Measurements from ENCODE around the gene ATP5IF1. TPM values are rescaled to one million over a fixed set of nuclear protein-coding genes. Genes with fewer than 3 reads are reported as not detected.
A peak's percentile ranks its signal among the peaks of the same experiment; 100 is the strongest.

Gene ATP5IF1
- total RNA-seq, 2 experiments from 2014 or later, result 77.4 to 78.0 TPM

DNA sequence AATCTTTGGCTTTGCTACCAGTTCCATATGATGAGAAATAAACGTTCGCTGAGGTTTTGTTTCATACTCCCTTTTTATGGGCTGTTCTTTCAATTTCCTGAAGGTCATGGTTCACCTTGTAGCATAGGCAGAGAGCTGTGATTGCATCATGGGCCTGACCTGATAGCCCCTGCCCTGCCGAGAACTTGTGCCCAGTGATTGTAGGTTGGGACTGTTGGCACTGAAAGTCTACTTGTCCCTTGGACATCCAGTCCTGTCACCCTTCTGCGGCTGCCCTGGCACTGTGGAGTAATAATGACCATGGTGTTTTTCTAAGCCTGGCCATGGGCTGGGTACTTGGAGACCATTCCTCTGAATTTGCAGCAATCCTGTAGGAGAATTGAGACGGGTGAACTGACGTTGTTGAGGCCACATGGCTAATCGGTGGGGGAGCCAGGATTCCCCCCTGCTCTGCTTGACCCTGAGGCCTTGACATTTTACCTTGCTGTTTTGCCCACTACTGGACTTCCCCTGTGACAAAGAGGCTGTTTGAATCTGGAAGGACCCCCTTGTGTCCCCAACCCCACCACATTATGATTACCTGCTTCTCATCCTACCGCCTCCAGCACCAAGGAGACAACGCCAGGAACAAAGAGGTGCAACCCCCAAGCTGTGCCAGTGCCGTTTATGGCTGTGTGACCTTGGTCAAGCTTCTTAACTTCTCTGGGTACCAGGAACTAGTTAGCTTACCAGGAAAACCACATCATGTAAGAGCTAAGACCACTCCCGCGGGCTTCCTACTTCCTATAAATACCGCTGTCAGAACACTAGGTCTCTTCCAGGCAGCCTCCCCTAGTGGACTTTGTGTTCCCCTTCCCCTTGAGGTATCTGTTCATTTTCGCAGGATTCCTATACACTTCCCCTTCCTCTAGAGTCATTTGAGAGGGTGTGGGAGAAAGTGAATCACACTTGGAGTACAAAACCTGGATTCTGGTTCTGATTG, 46.8 kb downstream of the ATP5IF1 start:
- Histone ChIP-seq H3K4me1 (ENCODE audit: insufficient read depth, low read length) (peaks cover 10% of the 10 kb centered on the region), H3K9me3 (ENCODE audit: control insufficient read depth in 1 of 2, insufficient read depth in 1 of 2, low read length in 2 of 2) (no peaks in the 10 kb centered on the region), H3K27me3 (ENCODE audit: control insufficient read depth in 1 of 2, insufficient read depth in 2 of 2, low read length in 2 of 2) (no peaks in the 10 kb centered on the region), H3K4me3 (ENCODE audit: low read length) (no peak overlapping the region), H3K36me3 (ENCODE audit: insufficient read depth, low read length) (peaks cover 36% of the 10 kb centered on the region), H3K27ac (ENCODE audit: low read depth in 1 of 2, low read length in 2 of 2) (no peak overlapping the region)
- ATAC-seq (ENCODE audit: poor library complexity) (no peak), DNase-seq (peak in 1 of 14 experiments; percentile 13)
- H3K36me3 Mint-ChIP-seq (ENCODE audit: low read depth), result peaks cover 43% of the 10 kb centered on the region
- no peaks in the 10 kb centered on the region for H3K9me3 Mint-ChIP-seq
- H3K27me3 Mint-ChIP-seq, result no peaks in the 10 kb centered on the region
- TF ChIP-seq, protein P1, sequence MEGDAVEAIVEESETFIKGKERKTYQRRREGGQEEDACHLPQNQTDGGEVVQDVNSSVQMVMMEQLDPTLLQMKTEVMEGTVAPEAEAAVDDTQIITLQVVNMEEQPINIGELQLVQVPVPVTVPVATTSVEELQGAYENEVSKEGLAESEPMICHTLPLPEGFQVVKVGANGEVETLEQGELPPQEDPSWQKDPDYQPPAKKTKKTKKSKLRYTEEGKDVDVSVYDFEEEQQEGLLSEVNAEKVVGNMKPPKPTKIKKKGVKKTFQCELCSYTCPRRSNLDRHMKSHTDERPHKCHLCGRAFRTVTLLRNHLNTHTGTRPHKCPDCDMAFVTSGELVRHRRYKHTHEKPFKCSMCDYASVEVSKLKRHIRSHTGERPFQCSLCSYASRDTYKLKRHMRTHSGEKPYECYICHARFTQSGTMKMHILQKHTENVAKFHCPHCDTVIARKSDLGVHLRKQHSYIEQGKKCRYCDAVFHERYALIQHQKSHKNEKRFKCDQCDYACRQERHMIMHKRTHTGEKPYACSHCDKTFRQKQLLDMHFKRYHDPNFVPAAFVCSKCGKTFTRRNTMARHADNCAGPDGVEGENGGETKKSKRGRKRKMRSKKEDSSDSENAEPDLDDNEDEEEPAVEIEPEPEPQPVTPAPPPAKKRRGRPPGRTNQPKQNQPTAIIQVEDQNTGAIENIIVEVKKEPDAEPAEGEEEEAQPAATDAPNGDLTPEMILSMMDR (IDR thresholded peaks at IDR 0.05), result no peak
- no peaks in the 10 kb centered on the region for H3K4me1 Mint-ChIP-seq (ENCODE audit: low read depth)
- H3K27ac Mint-ChIP-seq, result no peak overlapping the region
- POLR2A ChIA-PET, result no interaction called here
- no peak overlapping the region for H3K4me3 Mint-ChIP-seq
- intact Hi-C loops (cut with DNase I, micrococcal nuclease), result no loop called here
- CTCF ChIA-PET, result no interaction called here

DNA sequence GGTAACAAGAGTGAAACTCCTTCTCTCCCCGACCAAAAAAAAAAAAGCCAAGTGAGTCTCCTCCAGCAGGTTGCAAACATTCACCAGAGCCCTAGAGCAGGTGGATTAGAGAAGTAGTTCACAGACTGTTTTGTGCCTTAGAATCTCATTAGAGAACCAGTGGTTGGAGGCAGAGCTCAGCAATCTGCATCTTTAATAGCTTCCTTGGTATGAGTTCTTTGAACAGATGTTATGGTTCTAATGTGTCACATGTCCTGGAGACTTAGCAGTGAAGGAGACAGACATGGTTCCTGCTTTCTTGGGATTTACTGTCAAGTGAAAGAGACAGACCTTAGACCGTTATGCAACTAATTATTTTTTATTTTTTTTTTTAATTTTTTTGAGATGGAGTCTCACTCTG, 50.2 kb downstream of the ATP5IF1 start:
- H3K27ac ChIP-seq (ENCODE audit: low read depth in 1 of 2, low read length in 2 of 2), result no peak overlapping the region
- Mint-ChIP-seq H3K27me3 (no peaks in the 10 kb centered on the region), H3K4me1 (ENCODE audit: low read depth) (no peaks in the 10 kb centered on the region), H3K27ac (no peak overlapping the region), H3K36me3 (ENCODE audit: low read depth) (peaks cover 16% of the 10 kb centered on the region), H3K4me3 (no peak overlapping the region), H3K9me3 (no peaks in the 10 kb centered on the region)
- H3K36me3 ChIP-seq (ENCODE audit: insufficient read depth, low read length), result peaks cover 7% of the 10 kb centered on the region
- DNase-seq (no peak), ATAC-seq (ENCODE audit: poor library complexity) (no peak)
- H3K27me3 ChIP-seq (ENCODE audit: control insufficient read depth in 1 of 2, insufficient read depth in 2 of 2, low read length in 2 of 2), result no peaks in the 10 kb centered on the region
- ChIA-PET POLR2A (no interaction called here), CTCF (no interaction called here)
- no peak overlapping the region for H3K4me3 ChIP-seq (ENCODE audit: low read length)
- intact Hi-C loops (cut with DNase I, micrococcal nuclease), result no loop called here
- no peaks in the 10 kb centered on the region for H3K9me3 ChIP-seq (ENCODE audit: control insufficient read depth in 1 of 2, insufficient read depth in 1 of 2, low read length in 2 of 2)
- H3K4me1 ChIP-seq (ENCODE audit: insufficient read depth, low read length), result peaks cover 4% of the 10 kb centered on the region
- TF ChIP-seq, protein P1 (IDR thresholded peaks at IDR 0.05), result no peak

Other genes with a start within 250 kb of the ATP5IF1 start
- gene EYA3, start 147.5 kb upstream of the ATP5IF1 start, total RNA-seq, result 1 to 10 TPM; 5.7 to 6.4 TPM
- gene PTAFR, start 59.4 kb upstream of the ATP5IF1 start, total RNA-seq, result under 1 TPM; 0.47 to 0.53 TPM
- 10 to 100 TPM; 56.3 to 56.9 TPM for gene DNAJC8, start 3.1 kb upstream of the ATP5IF1 start, total RNA-seq
- gene SESN2, start 23.4 kb downstream of the ATP5IF1 start, total RNA-seq, result 1 to 10 TPM; 8.8 to 9.6 TPM
- gene MED18, start 92.9 kb downstream of the ATP5IF1 start, total RNA-seq, result 1 to 10 TPM; 1.9 to 4.8 TPM
- gene PHACTR4, start 133.6 kb downstream of the ATP5IF1 start, total RNA-seq, result 10 to 100 TPM; 26.0 to 26.3 TPM